GM12874 (cell line): Measurements from ENCODE around the gene OR4K2.

Source experiments
- TF ChIP-seq, protein P1 (sequence below): IDR thresholded peaks from 2 replicates; pipeline ENCODE4 v1.5.1; 2011; ENCODE audit warnings: low read depth, mild to moderate bottlenecking, control low read depth, low read length, moderate library complexity; ENCODE audit not compliant: insufficient read depth

Gene OR4K2

DNA sequence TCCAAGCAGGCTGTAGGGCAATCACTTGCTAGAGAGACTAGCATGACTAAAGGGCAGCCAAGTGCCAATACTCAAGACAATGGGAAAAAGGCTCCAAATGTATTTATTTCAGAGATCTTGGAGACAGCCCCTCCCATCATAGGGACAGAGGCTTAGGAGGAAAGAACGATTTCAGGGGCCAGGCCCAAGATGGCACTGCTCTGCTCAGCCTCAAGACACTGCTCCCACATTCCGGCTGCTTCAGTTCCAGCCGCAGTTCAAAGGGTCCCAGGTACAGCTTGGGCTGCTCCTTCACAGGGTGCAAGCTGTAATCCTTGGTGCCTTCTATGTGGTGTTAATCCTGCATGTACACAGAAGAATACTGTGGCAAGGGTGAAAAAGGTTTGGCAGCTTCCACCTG is 26.1 kb downstream of the OR4K2 start:
- TF ChIP-seq, protein P1, sequence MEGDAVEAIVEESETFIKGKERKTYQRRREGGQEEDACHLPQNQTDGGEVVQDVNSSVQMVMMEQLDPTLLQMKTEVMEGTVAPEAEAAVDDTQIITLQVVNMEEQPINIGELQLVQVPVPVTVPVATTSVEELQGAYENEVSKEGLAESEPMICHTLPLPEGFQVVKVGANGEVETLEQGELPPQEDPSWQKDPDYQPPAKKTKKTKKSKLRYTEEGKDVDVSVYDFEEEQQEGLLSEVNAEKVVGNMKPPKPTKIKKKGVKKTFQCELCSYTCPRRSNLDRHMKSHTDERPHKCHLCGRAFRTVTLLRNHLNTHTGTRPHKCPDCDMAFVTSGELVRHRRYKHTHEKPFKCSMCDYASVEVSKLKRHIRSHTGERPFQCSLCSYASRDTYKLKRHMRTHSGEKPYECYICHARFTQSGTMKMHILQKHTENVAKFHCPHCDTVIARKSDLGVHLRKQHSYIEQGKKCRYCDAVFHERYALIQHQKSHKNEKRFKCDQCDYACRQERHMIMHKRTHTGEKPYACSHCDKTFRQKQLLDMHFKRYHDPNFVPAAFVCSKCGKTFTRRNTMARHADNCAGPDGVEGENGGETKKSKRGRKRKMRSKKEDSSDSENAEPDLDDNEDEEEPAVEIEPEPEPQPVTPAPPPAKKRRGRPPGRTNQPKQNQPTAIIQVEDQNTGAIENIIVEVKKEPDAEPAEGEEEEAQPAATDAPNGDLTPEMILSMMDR, result no peak

DNA sequence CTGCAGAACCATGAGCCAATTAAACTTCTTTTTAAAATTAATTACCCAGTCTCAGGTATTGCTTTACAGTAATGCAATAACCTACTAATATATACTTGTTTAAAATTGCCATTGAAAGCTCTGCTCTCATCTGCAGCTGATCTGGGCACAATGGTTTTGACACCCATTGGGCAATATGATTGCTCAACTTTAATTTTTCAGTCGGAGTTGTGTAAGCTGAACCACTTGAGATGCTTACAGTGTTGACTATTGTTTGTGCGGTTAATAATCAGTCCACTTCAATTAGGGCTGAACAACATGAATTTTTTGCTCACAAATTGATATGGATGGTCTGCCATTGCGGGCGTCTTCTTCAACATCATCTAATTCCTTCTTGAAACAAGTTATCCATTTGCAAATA is 27.5 kb downstream of the OR4K2 start:
- TF ChIP-seq, protein P1, result no peak

DNA sequence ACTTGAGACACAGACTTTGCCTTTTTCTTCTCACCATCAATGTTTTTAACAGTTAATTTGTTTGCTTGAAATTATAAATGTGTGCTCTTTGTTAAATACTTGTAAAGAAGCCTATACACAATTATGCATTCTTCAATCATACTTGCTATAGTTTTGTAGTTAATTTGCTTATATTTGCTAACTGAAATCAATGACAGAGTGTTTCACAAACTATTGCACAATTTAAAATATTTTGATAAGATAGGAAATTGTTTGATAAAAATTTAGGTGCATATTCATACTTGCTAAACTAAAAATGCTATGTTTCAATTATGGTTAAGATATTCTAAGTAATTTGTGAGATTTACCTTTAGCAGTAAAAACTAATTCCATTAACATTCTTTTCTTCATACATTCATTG is 31.7 kb downstream of the OR4K2 start:
- TF ChIP-seq, protein P1, result no peak

DNA sequence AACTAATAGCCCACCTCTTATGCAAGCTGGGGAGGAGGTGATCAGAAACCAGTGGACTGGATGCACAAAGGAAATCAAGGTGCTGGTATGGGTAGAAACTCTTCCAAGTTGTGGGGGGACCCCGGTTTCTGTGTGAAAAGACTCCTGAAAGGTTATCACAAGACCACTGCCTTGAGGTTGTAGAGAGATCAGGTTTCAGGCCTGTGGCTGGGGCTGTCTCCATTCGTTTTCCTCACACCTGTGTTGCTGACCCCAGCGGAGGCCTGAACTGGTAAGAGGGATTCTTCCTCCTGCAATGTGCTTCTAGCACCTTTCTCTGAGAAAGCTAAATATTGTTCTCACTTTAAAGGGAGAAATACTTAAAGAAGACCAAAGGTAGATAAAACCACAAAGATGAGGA is 36.2 kb downstream of the OR4K2 start:
- TF ChIP-seq, protein P1, result no peak

DNA sequence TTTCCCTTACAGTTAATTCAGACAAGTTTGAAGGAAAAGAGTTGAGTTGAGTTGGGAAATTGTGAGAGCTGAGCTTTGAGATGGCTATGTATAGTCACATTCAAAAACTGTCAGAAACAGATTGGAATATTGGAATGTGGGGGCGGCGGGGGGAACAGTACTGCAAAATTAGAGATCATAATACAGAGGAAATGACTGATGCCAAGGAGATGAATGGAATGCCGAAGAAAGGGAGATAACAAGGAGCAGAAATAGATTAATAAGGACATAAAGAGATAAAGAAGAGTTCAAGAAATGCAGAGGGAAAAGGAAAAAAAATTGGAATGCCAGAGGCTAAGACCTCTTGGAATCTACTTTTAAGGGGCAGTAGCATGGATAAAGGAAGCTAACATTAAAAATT is 42.3 kb downstream of the OR4K2 start:
- TF ChIP-seq, protein P1, result no peak

DNA sequence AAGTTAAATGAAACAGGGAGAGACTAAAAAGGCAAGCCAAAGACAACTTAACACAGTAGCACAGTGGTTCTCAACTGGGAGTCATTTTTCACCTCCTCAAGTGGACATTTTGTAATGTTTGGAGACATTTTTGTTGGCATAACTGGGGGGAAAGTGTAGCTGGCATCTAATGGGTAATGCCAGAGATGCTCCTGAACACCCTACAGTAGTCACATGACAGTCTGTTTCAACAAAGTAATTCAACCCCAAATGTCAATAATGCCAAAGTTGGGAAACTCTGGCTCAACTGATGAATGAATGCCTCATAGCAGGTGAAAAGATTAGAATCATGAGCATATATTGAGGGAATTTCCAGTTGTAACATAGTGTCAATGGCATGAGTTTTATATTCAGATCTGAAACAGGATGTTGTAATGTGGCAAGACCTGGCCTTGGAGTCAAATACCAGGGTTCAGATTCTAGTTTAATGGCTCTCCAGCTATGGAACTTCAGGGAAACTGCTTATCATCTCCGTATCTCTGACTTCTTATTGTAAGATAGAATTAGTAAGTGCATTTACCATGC is 43.1 kb downstream of the OR4K2 start:
- TF ChIP-seq, protein P1, result no peak

DNA sequence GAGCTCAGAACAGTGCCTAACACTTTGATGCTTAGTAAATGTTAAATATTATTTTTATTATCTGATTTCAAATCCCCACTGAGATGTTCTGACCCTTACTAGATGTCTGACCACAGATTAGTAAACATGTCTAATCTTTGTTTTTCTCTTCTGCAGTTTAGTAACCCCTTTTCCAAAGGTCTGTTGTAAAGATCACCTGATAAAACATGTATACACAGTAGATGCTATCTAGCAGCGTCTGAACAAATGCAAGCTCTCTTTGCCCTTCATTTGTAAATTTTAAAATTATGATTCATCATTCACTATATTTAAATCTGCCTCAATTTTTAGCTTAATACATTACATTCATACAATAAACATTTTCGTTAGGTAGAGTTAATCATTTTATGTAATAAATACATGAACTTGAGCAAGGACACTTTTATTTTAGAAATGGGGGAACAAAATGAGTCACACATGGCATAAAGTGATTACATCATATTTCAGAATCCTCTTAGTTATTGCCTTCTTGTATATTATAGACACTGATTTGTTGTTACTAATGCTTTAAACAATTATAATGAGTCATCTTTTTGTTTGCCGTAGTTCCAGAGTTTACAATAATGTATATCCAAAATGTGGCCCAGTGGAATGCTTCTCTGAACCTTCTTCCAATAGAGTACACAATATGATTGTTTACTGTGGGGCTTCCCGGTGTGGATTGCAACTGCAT is 43.8 kb downstream of the OR4K2 start:
- TF ChIP-seq, protein P1, result no peak
